H1 (cell line): ENCODE data around the gene CPZ. TPM values are rescaled to one million over a fixed set of nuclear protein-coding genes. Genes with fewer than 3 reads are reported as not detected.

ENCODE experiments used
- CTCF ChIA-PET: fragments of 300-600 bp; sonication (Branson Sonifier 250); formaldehyde crosslinking; loops from one replicate; lab custom pipeline; 2021; ENCODE audit not compliant: partially characterized antibody; lab: Charles Lee
- POLR2A ChIA-PET: fragments of 300-600 bp; sonication (Branson Sonifier 250); formaldehyde crosslinking; loops from one replicate; lab custom pipeline; 2021; ENCODE audit warnings: inconsistent platforms; ENCODE audit not compliant: partially characterized antibody; lab: Charles Lee
- DNase-seq, 2 experiments: peaks; one replicate each; pipeline versions ENCODE4 v3.0.0 to v3.0.0-alpha.2; 2010 to 2022; ENCODE audit warnings: low spot score in 2 of 2, low read depth in 1 of 2, mixed read lengths in 1 of 2
- FAIRE-seq: peaks from 2 replicates; lab custom pipeline; 2011; peaks lifted over from hg19 to GRCh38; lab: Jason Lieb, UNC
- H2AFZ ChIP-seq: 2 replicates; pipeline ENCODE4 v1.8.1; 2012; ENCODE audit warnings: low read length, inconsistent platforms
- H2AK5ac ChIP-seq: 2 replicates; pipeline ENCODE4 v1.6.1; 2013; ENCODE audit warnings: low read depth, low read length
- H2BK120ac ChIP-seq: replicated peaks from 2 replicates; pipeline ENCODE3; 2013; ENCODE audit warnings: low read depth, low read length, inconsistent platforms
- H2BK12ac ChIP-seq: 2 replicates; pipeline ENCODE4 v1.6.1; 2013; ENCODE audit warnings: low read depth, low read length
- H2BK15ac ChIP-seq: 2 replicates; pipeline ENCODE4 v1.6.1; 2013; ENCODE audit warnings: low read length
- H2BK20ac ChIP-seq: 2 replicates; pipeline ENCODE4 v1.6.1; 2013; ENCODE audit warnings: low read length
- H2BK5ac ChIP-seq: 2 replicates; pipeline ENCODE4 v1.6.1; 2013; ENCODE audit warnings: low read depth, low read length
- H3K14ac ChIP-seq: 2 replicates; pipeline ENCODE4 v1.6.1; 2013; ENCODE audit warnings: inconsistent platforms; ENCODE audit not compliant: insufficient read length
- H3K18ac ChIP-seq: 2 replicates; pipeline ENCODE4 v1.6.1; 2013; ENCODE audit warnings: low read length; ENCODE audit errors: extremely low read depth
- H3K23ac ChIP-seq: 2 replicates; pipeline ENCODE4 v1.6.1; 2013; ENCODE audit warnings: inconsistent platforms; ENCODE audit not compliant: insufficient read length
- H3K23me2 ChIP-seq: 2 replicates; pipeline ENCODE4 v1.6.1; 2013; ENCODE audit warnings: low read depth, low read length
- H3K27ac ChIP-seq: 2 replicates; pipeline ENCODE4 v1.6.1; 2011; ENCODE audit warnings: low read depth, low read length, inconsistent platforms
- H3K27me3 ChIP-seq, 4 experiments: replicated peaks in 1 of 4; 1 replicate in 1 of 4; 2 replicates in 3 of 4; pipeline versions ENCODE4 v1.6.1 to v1.8.1; 2011 to 2013; ENCODE audit warnings: low read length in 3 of 4, mild to moderate bottlenecking in 3 of 4, inconsistent platforms in 2 of 4, mixed read lengths in 2 of 4, moderate library complexity in 1 of 4; ENCODE audit not compliant: control insufficient read depth in 3 of 4, insufficient read depth in 3 of 4; ENCODE audit errors: extremely low read depth in 1 of 4
- H3K36me3 ChIP-seq, 4 experiments: 2 replicates each; pipeline versions ENCODE4 v1.6.1 to v1.8.1; 2011 to 2013; ENCODE audit warnings: mild to moderate bottlenecking in 4 of 4, low read length in 3 of 4, moderate library complexity in 2 of 4, control low read depth in 1 of 4, inconsistent platforms in 1 of 4; ENCODE audit not compliant: insufficient read depth in 4 of 4, control insufficient read depth in 2 of 4
- H3K4ac ChIP-seq: replicated peaks from 2 replicates; pipeline ENCODE3; 2013; ENCODE audit warnings: low read length, low read depth, mixed read lengths, inconsistent platforms; ENCODE audit not compliant: insufficient read length
- H3K4me1 ChIP-seq, 4 experiments: replicated peaks in 1 of 4; 1 replicate in 1 of 4; 2 replicates in 3 of 4; pipeline versions ENCODE4 v1.6.1 to v1.8.1; 2011 to 2013; ENCODE audit warnings: low read length in 3 of 4, inconsistent platforms in 2 of 4, mixed read lengths in 1 of 4; ENCODE audit not compliant: insufficient read depth in 4 of 4, control insufficient read depth in 3 of 4
- H3K4me2 ChIP-seq, 2 experiments: 2 replicates each; pipeline versions ENCODE4 v1.6.1 to v1.8.1; 2011 to 2013; ENCODE audit warnings: low read depth in 2 of 2, low read length in 2 of 2, control low read depth in 1 of 2, inconsistent platforms in 1 of 2, mild to moderate bottlenecking in 1 of 2; ENCODE audit not compliant: insufficient read depth in 1 of 2
- H3K4me3 ChIP-seq, 4 experiments: fragments of 200-600, 300-600 bp in 1 of 4; sonication (generic), shearing (Covaris generic), sonication (Bioruptor Twin) in 1 of 4; 2 replicates each; pipeline versions ENCODE4 v1.5.1 to v1.8.1; 2011 to 2016; ENCODE audit warnings: low read length in 4 of 4, low read depth in 3 of 4, control low read depth in 2 of 4, inconsistent platforms in 2 of 4, mild to moderate bottlenecking in 2 of 4, mixed read lengths in 1 of 4, moderate library complexity in 1 of 4; ENCODE audit not compliant: insufficient read depth in 2 of 4; ENCODE audit errors: extremely low read depth in 1 of 4
- H3K56ac ChIP-seq: replicated peaks from 2 replicates; pipeline ENCODE3; 2013; ENCODE audit warnings: low read depth, mild to moderate bottlenecking, mixed read lengths, low read length, inconsistent platforms; ENCODE audit not compliant: insufficient read length
- H3K79me1 ChIP-seq: 2 replicates; pipeline ENCODE4 v1.6.1; 2013; ENCODE audit warnings: low read depth, low read length, control low read depth
- H3K79me2 ChIP-seq, 2 experiments: 2 replicates each; pipeline versions ENCODE4 v1.6.1 to v1.8.1; 2012 to 2013; ENCODE audit warnings: low read length in 2 of 2, mild to moderate bottlenecking in 2 of 2, inconsistent platforms in 1 of 2; ENCODE audit not compliant: insufficient read depth in 2 of 2, control insufficient read depth in 1 of 2
- H3K9ac ChIP-seq, 4 experiments: replicated peaks in 1 of 4; 1 replicate in 1 of 4; 2 replicates in 3 of 4; pipeline versions ENCODE4 v1.6.1 to v1.8.1; 2011 to 2013; ENCODE audit warnings: low read depth in 3 of 4, low read length in 3 of 4, control low read depth in 2 of 4, mild to moderate bottlenecking in 2 of 4, moderate library complexity in 2 of 4, inconsistent platforms in 1 of 4; ENCODE audit errors: extremely low read depth in 1 of 4
- H3K9me3 ChIP-seq, 2 experiments: 2 replicates each; pipeline versions ENCODE4 v1.6.1 to v1.8.1; 2012 to 2013; ENCODE audit warnings: mild to moderate bottlenecking in 2 of 2, moderate library complexity in 2 of 2, control low read depth in 1 of 2, inconsistent platforms in 1 of 2, low read depth in 1 of 2, low read length in 1 of 2, mixed read lengths in 1 of 2; ENCODE audit not compliant: insufficient read depth in 2 of 2
- H4K20me1 ChIP-seq, 2 experiments: replicated peaks in 1 of 2; 2 replicates each; pipeline versions ENCODE3 to v1.8.1; 2011 to 2013; ENCODE audit warnings: inconsistent platforms in 2 of 2, low read length in 2 of 2, mild to moderate bottlenecking in 1 of 2; ENCODE audit not compliant: insufficient read depth in 2 of 2, control insufficient read depth in 1 of 2
- H4K5ac ChIP-seq: 2 replicates; pipeline ENCODE4 v1.6.1; 2013; ENCODE audit warnings: low read length, low read depth, mixed read lengths, inconsistent platforms; ENCODE audit not compliant: insufficient read length
- H4K8ac ChIP-seq: 2 replicates; pipeline ENCODE4 v1.8.0; 2013; ENCODE audit warnings: mild to moderate bottlenecking, moderate library complexity, low read length, inconsistent platforms; ENCODE audit not compliant: insufficient read depth; ENCODE audit errors: extremely low read depth
- H4K91ac ChIP-seq: replicated peaks from 2 replicates; pipeline ENCODE3; 2013; ENCODE audit warnings: low read length, mixed read lengths, inconsistent platforms; ENCODE audit not compliant: insufficient read length
- BACH1 ChIP-seq: IDR thresholded peaks from 2 replicates; pipeline ENCODE4 v1.6.1; 2012; ENCODE audit warnings: low read length, improper control_type of control experiment
- CHD1 ChIP-seq: IDR thresholded peaks from 2 replicates; pipeline ENCODE4 v1.6.1; 2012; ENCODE audit warnings: low read depth, low read length, improper control_type of control experiment
- EP300 ChIP-seq, 2 experiments: IDR thresholded peaks; 1 replicate in 1 of 2; 2 replicates in 1 of 2; pipeline ENCODE4 v1.6.1; 2011 to 2012; ENCODE audit warnings: low read depth in 2 of 2, low read length in 2 of 2, mild to moderate bottlenecking in 2 of 2, borderline replicate concordance in 1 of 2, inconsistent platforms in 1 of 2, moderate library complexity in 1 of 2
- GABPA ChIP-seq: IDR thresholded peaks from 2 replicates; pipeline ENCODE4 v1.6.1; 2011; ENCODE audit warnings: mild to moderate bottlenecking, low read length, moderate library complexity, borderline replicate concordance; ENCODE audit not compliant: insufficient read depth
- SP2 ChIP-seq: IDR thresholded peaks from 2 replicates; pipeline ENCODE4 v1.6.1; 2012; ENCODE audit warnings: mild to moderate bottlenecking, low read length, inconsistent platforms
- TCF12 ChIP-seq: IDR thresholded peaks from 2 replicates; pipeline ENCODE4 v1.6.1; 2011; ENCODE audit warnings: low read depth, mild to moderate bottlenecking, low read length
- WGBS, 2 experiments: shearing (Covaris generic) in 1 of 2; methylation state at CpG; one replicate each; pipeline versions ENCODE4 v1.1.6 to v1.1.7; 2013 to 2015; ENCODE audit warnings: low lambda C conversion rate in 2 of 2, mixed read lengths in 2 of 2, inconsistent platforms in 1 of 2, low coverage in 1 of 2, missing lambda C conversion rate in 1 of 2; ENCODE audit not compliant: insufficient replicate concordance in 2 of 2, insufficient coverage in 1 of 2, insufficient read length in 1 of 2; ENCODE audit errors: extremely low coverage in 1 of 2, missing lambda C conversion rate in 1 of 2; 5-methylcytosine and 5-hydroxymethylcytosine counted together
- polyA plus RNA-seq, 7 experiments: library from polyadenylated mRNA; depleted of rRNA in 3 of 7; stranded (reverse) in 5 of 7; unstranded in 2 of 7; fragments of >200 nt in 5 of 7; fragments of 200-250 nt in 2 of 7; gene quantifications; 1 replicate in 5 of 7; 2 replicates in 1 of 7; 4 replicates in 1 of 7; pipeline versions ENCODE4 v1.2.1 to v1.2.3, GENCODE V29; 2011 to 2013; ENCODE audit warnings: missing spikeins in 2 of 7, mixed read lengths in 2 of 7
- total RNA-seq: library from RNA; stranded (reverse); fragmentation: NEBNext Ultra II Directional; extraction: Animal tissue kit (Norgen Biotek cat#: 25700); gene quantifications from 2 replicates; pipeline ENCODE4 v1.2.1, GENCODE V29; 2021

The CPZ gene
- total and polyA plus RNA-seq, 2 of the 8 experiments (the other 6 are each of a cell fraction or from before 2014, with no cell fraction given) = 28.8 to 40.7 TPM

DNA sequence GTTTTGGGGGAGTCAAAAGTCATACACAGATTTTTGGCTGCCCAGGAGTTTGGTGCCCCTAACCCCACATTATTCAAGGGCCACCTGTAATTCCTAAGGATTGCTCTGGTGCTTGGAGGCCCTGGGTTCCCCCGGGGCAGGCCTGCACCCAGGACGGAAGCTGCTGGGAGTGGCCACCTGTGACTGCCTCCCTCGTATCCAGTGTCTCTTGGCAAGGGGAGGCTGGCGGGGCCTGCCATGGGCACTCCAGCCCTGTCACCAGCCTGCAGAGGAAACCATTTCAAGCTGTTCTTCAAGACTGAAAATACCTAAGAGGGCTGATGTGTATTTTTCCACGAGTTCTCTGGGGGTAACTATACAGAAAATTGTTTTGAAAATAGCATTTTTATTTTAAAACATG is 36.8 kb upstream of the CPZ start:
- WGBS, 2 experiments = 95% methylated on average over 5 of the region's 5 CpGs; no CpG with 5 or more reads in 1 of the 2 experiments
- FAIRE-seq (no peak), DNase-seq (no peak)
- peaks cover 0 to 8% (median 4%) of the 10 kb centered on the region in 4 experiments; a peak in 4 of 7 replicates for H3K4me1 ChIP-seq
- H3K56ac ChIP-seq = no peak overlapping the region
- H2BK120ac ChIP-seq = no peak overlapping the region
- H3K27me3 ChIP-seq = no peaks in the 10 kb centered on the region
- H3K27ac ChIP-seq = no peak overlapping the region
- H2AK5ac ChIP-seq = no peak overlapping the region
- H4K20me1 ChIP-seq = no peaks in the 10 kb centered on the region
- no peaks in the 10 kb centered on the region for H3K79me1 ChIP-seq
- H3K4ac ChIP-seq = no peak overlapping the region
- no peak overlapping the region for H4K5ac ChIP-seq
- H2BK15ac ChIP-seq = no peak overlapping the region
- H3K4me3 ChIP-seq = no peak overlapping the region
- H3K23me2 ChIP-seq = no peaks in the 10 kb centered on the region
- H4K91ac ChIP-seq = no peak overlapping the region
- no peaks in the 10 kb centered on the region for H3K79me2 ChIP-seq
- H2BK20ac ChIP-seq = no peak overlapping the region
- no peak overlapping the region for H3K18ac ChIP-seq
- POLR2A ChIA-PET = interaction anchor here (0.7 kb wide), 1 partner anchor 11 kb away, joined by 3 read pairs; no protein-coding TSS in a partner anchor
- CTCF ChIA-PET = interaction anchor here (1.1 to 2.8 kb wide), 7 partner anchors 9 to 52 kb away, joined by 3 to 12 read pairs (median 4); no protein-coding TSS in a partner anchor
- no peaks in the 10 kb centered on the region for H3K36me3 ChIP-seq
- H2BK12ac ChIP-seq = no peak overlapping the region
- no peak overlapping the region for H2BK5ac ChIP-seq
- H2AFZ ChIP-seq = no peak overlapping the region
- no peak overlapping the region for H3K23ac ChIP-seq
- no peaks in the 10 kb centered on the region for H3K9me3 ChIP-seq
- no peak overlapping the region for H3K4me2 ChIP-seq
- no peak overlapping the region for H3K14ac ChIP-seq
- no peak overlapping the region for H4K8ac ChIP-seq
- H3K9ac ChIP-seq = no peak overlapping the region
- TF ChIP-seq TCF12 = no peak
- no peak for TF ChIP-seq GABPA
- TF ChIP-seq SP2 = no peak
- no peak for TF ChIP-seq BACH1
- no peak for TF ChIP-seq EP300 (IDR thresholded peaks at IDR 0.05; ENCODE audit: borderline replicate concordance in 1 of 2, low read depth in 2 of 2, low read length in 2 of 2)
- no peak for TF ChIP-seq CHD1
